Stimulated activated CD4-positive, alpha-beta T cell treated with anti-CD3 and anti-CD28 coated beads, Interleukin-12 subunit alpha, Interleukin-12 subunit beta, amount 100 ng/mL, for 48 hours (primary cell): ENCODE results near the gene GRIN2C.

Experiments used
- DNase-seq, 3 donors: peaks; one replicate each; pipeline ENCODE4 v3.0.0-alpha.2; 2020; ENCODE audit warnings: low read depth in 2 of 3, low spot score in 1 of 3

GRIN2C gene

GRCh38 chr17:74864866-74865395 is 5.2 kb upstream of the GRIN2C start:
- peak; percentile 42 to 73 (median 57) for DNase-seq

GRCh38 chr17:74864297-74864865 is 4.7 kb upstream of the GRIN2C start:
- no peak for DNase-seq

GRCh38 chr17:74863420-74864296 is 4.0 kb upstream of the GRIN2C start:
- DNase-seq, result no peak

- no peak for DNase-seq
Measured at GRCh38 chr17:74862919-74863318, 3.2 kb upstream of the GRIN2C start.

- DNase-seq, result peak; percentile 54 to 64 (median 57)
Measured at GRCh38 chr17:74862108-74862901, 2.6 kb upstream of the GRIN2C start.

GRCh38 chr17:74861662-74862107 is 2.0 kb upstream of the GRIN2C start:
- DNase-seq, result no peak

GRCh38 chr17:74860872-74861661 is 1.4 kb upstream of the GRIN2C start:
- DNase-seq, result no peak

- no peak for DNase-seq
Measured at GRCh38 chr17:74860229-74860871, 665 bp upstream of the GRIN2C start.

GRCh38 chr17:74858672-74859458 is 820 bp downstream of the GRIN2C start:
- DNase-seq, result no peak

GRCh38 chr17:74857191-74857590 is 2.5 kb downstream of the GRIN2C start:
- no peak for DNase-seq

GRCh38 chr17:74856112-74856511 is 3.6 kb downstream of the GRIN2C start:
- DNase-seq, result no peak

GRCh38 chr17:74855323-74855722 is 4.4 kb downstream of the GRIN2C start:
- DNase-seq, result no peak

- no peak for DNase-seq
Measured at GRCh38 chr17:74854792-74855191, 4.9 kb downstream of the GRIN2C start.

- DNase-seq, result no peak
Measured at GRCh38 chr17:74853669-74854068, 6.0 kb downstream of the GRIN2C start.

- no peak for DNase-seq
Measured at GRCh38 chr17:74853048-74853397, 6.7 kb downstream of the GRIN2C start.

GRCh38 chr17:74852237-74853047 is 7.2 kb downstream of the GRIN2C start:
- DNase-seq, result peak; percentile 26 to 48 (median 45)

GRCh38 chr17:74851612-74852236 is 8.0 kb downstream of the GRIN2C start:
- no peak for DNase-seq

- DNase-seq, result no peak
Measured at GRCh38 chr17:74850914-74851313, 8.8 kb downstream of the GRIN2C start.
